Effector memory CD4-positive, alpha-beta T cell (primary cell): ENCODE measurements around the gene ACAP1.

Source experiments
- DNase-seq, 3 donors: peaks; one replicate each; pipeline ENCODE4 v3.0.0-alpha.2; 2020
- H3K27ac ChIP-seq: 2 replicates; pipeline ENCODE4 v1.7.0; 2013; ENCODE audit warnings: mild to moderate bottlenecking, low read length, moderate library complexity; ENCODE audit not compliant: insufficient read depth, poor library complexity, severe bottlenecking
- H3K27me3 ChIP-seq: replicated peaks from 2 replicates; pipeline ENCODE4 v1.7.0; 2013; ENCODE audit warnings: mild to moderate bottlenecking, low read length; ENCODE audit not compliant: insufficient read depth, control insufficient read depth, poor library complexity, severe bottlenecking
- H3K36me3 ChIP-seq: 2 replicates; pipeline ENCODE4 v1.7.0; 2013; ENCODE audit warnings: mild to moderate bottlenecking, low read length, moderate library complexity; ENCODE audit not compliant: control insufficient read depth, insufficient read depth
- H3K4me1 ChIP-seq: 2 replicates; pipeline ENCODE4 v1.7.0; 2013; ENCODE audit warnings: low read length, mild to moderate bottlenecking; ENCODE audit not compliant: control insufficient read depth, insufficient read depth, poor library complexity, severe bottlenecking
- H3K4me3 ChIP-seq: 2 replicates; pipeline ENCODE4 v1.7.0; 2013; ENCODE audit warnings: low read length, low read depth, mild to moderate bottlenecking; ENCODE audit not compliant: insufficient read depth, poor library complexity, severe bottlenecking
- H3K9me3 ChIP-seq: 2 replicates; pipeline ENCODE4 v1.7.0; 2013; ENCODE audit warnings: mild to moderate bottlenecking, low read length, moderate library complexity; ENCODE audit not compliant: control insufficient read depth

The ACAP1 gene

GRCh38 chr17:7384489-7385081 is 48.3 kb downstream of the ACAP1 start:
- Histone ChIP-seq H3K27ac (peak overlapping the region; percentile 84), H3K36me3 (peaks cover 19% of the 10 kb centered on the region), H3K27me3 (peaks cover 10% of the 10 kb centered on the region), H3K9me3 (no peaks in the 10 kb centered on the region), H3K4me3 (peak overlapping the region; percentile 64), H3K4me1 (peaks cover 15% of the 10 kb centered on the region)
- no peak for DNase-seq

DNA sequence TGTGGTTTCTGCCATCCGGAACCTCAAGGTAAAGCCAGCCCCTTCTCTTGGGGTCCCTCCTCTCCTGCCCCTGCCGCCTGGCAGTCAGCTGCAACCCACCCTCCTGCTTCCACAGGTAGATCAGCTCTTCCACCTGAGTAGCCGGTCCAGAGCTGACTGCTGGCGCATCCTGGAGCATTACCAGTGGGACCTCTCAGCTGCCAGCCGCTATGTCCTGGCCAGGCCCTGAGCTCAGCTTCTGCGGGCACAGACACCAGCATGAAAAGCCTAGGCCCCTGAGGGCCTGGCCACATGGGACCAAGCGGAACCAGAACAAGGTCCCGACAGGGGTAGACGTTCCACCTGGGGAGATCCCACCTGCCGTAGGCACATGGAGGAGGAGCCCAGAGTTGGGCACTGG is 52.5 kb downstream of the ACAP1 start:
- Histone ChIP-seq H3K9me3 (no peaks in the 10 kb centered on the region), H3K27me3 (no peaks in the 10 kb centered on the region), H3K27ac (no peak overlapping the region), H3K4me3 (no peak overlapping the region), H3K36me3 (peaks cover 50% of the 10 kb centered on the region), H3K4me1 (peaks cover 33% of the 10 kb centered on the region)
- no peak for DNase-seq

DNA sequence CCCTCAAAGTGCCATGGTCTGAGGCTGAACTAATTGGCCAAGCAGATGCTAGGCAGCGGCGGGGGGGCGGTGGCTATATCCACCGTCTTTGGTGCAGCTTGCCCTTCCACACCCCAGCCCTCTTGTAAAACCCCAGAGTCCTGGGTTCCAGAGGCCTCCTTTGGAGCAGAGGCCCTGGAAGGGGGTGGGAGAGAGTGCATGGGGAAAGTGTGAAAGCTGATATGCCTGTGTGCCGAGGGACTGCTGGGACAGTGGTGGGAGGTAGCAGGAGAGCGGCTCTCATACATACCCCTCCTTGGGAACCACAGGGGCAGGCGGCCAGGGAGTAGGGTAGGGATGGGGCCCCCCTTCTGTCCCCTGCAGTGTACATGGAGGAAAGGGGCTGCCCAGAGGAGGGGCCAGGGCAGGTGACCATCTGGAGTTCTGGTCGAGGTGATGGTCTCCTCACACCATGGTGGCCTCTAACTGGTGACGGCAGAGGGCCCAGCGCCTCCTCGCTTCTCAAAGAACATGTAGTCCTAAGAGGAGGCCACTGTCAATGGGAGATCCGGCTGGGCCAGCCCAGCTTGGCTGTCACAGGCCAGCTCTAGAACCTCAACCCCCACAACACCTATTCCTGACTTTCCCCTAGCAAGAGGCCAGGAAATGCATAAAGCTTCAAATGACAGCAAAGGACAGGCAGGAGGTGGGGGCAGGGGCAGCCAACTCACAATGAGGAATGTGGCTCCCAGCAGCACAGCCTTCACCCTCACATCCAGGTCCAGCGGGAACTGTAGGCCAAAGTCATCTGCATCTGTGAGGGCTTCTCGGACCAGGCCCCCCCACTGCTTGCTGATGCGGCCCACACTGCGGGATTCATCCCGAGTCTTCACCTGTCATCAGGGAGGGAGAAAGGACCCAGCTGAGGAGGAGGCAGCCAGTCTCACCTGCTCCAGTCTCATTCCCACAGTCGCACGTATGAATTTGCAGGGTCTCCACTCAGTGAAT is 53.9 kb downstream of the ACAP1 start:
- Histone ChIP-seq H3K4me1 (peaks cover 32% of the 10 kb centered on the region), H3K27me3 (no peaks in the 10 kb centered on the region), H3K4me3 (no peak overlapping the region), H3K36me3 (peaks cover 50% of the 10 kb centered on the region), H3K27ac (peak overlapping the region; percentile 4), H3K9me3 (no peaks in the 10 kb centered on the region)
- no peak for DNase-seq

- no peak overlapping the region for H3K27ac ChIP-seq
- H3K36me3 ChIP-seq, result peaks cover 50% of the 10 kb centered on the region
- H3K4me1 ChIP-seq, result peaks cover 33% of the 10 kb centered on the region
Measured at GRCh38 chr17:7391307-7391706, 55.0 kb downstream of the ACAP1 start.

GRCh38 chr17:7392696-7393612 is 56.6 kb downstream of the ACAP1 start:
- H3K4me1 ChIP-seq, result peaks cover 33% of the 10 kb centered on the region
- peak overlapping the region; percentile 90 for H3K27ac ChIP-seq
- peaks cover 44% of the 10 kb centered on the region for H3K36me3 ChIP-seq
- no peaks in the 10 kb centered on the region for H3K27me3 ChIP-seq
- DNase-seq, result no peak
- peak overlapping the region; percentile 95 for H3K4me3 ChIP-seq
- H3K9me3 ChIP-seq, result no peaks in the 10 kb centered on the region

More at GRCh38 chr17:7391307-7391706, 55.0 kb downstream of the ACAP1 start:
- Histone ChIP-seq H3K9me3 (no peaks in the 10 kb centered on the region), H3K4me3 (no peak overlapping the region), H3K27me3 (no peaks in the 10 kb centered on the region)
- DNase-seq, result no peak

- Histone ChIP-seq H3K4me1 (peaks cover 33% of the 10 kb centered on the region), H3K36me3 (peaks cover 38% of the 10 kb centered on the region), H3K27ac (peak overlapping the region; percentile 90), H3K9me3 (no peaks in the 10 kb centered on the region), H3K27me3 (no peaks in the 10 kb centered on the region), H3K4me3 (peak overlapping the region; percentile 95)
- peak; percentile 60 to 74 (median 73) for DNase-seq
Measured at GRCh38 chr17:7393613-7394451, 57.5 kb downstream of the ACAP1 start.

GRCh38 chr17:7394452-7395191 is 58.3 kb downstream of the ACAP1 start, which contains the start of gene PLSCR3:
TSS of gene PLSCR3 (minus strand) at chr17:7394525. CDS start at chr17:7394110, 415 bp downstream.
- H3K27me3 ChIP-seq, result no peaks in the 10 kb centered on the region
- H3K36me3 ChIP-seq, result peaks cover 30% of the 10 kb centered on the region
- H3K4me3 ChIP-seq, result peak within 1 kb of the TSS; percentile 95
- peak; percentile 61 to 78 (median 74) for DNase-seq
- H3K4me1 ChIP-seq, result peaks cover 33% of the 10 kb centered on the region
- H3K27ac ChIP-seq, result peak within 1 kb of the TSS; percentile 90
- H3K9me3 ChIP-seq, result no peaks in the 10 kb centered on the region

DNA sequence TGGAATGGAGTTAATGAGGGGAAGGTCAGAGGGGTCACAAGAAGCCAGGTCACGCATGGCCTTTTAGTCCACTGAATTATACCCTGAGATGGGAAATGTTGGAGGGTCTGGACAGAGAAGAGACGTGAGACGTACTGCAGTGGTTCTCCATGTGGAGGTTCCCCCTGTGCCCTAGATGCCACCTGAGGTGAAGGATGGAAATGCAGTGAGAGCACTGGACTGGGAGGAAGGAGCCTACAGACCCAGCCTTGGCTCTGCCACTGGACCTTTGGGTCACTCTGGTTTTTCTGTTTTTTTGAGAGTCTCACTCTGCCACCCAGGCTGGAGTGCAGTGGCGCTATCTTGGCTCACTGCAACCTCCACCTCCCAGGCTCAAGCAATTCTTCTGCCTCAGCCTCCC is 59.8 kb downstream of the ACAP1 start:
- H3K27ac ChIP-seq, result no peak overlapping the region
- no peaks in the 10 kb centered on the region for H3K9me3 ChIP-seq
- no peak overlapping the region for H3K4me3 ChIP-seq
- peaks cover 15% of the 10 kb centered on the region for H3K36me3 ChIP-seq
- H3K4me1 ChIP-seq, result peaks cover 30% of the 10 kb centered on the region
- no peaks in the 10 kb centered on the region for H3K27me3 ChIP-seq
- no peak for DNase-seq
